OCI-LY7 (cell line): ENCODE data around the gene PPP1R14B.

Source experiments
- EZH2phosphoT487 ChIP-seq: fragments of 200-600 bp; sonication (generic); IDR thresholded peaks from 2 replicates; pipeline ENCODE4 v1.6.1; 2018; ENCODE audit warnings: low read depth, borderline replicate concordance, mild to moderate bottlenecking, mixed run types, antibody characterized with exemption, low read length, moderate library complexity, mixed read lengths
- TF ChIP-seq, protein P1 (sequence below): fragments of 200-600 bp; sonication (generic); conservative IDR thresholded peaks from 2 replicates; pipeline ENCODE4 v1.5.1; 2014; ENCODE audit warnings: mild to moderate bottlenecking, antibody characterized with exemption, low read length, moderate library complexity, mixed read lengths

- TF ChIP-seq, protein P1, sequence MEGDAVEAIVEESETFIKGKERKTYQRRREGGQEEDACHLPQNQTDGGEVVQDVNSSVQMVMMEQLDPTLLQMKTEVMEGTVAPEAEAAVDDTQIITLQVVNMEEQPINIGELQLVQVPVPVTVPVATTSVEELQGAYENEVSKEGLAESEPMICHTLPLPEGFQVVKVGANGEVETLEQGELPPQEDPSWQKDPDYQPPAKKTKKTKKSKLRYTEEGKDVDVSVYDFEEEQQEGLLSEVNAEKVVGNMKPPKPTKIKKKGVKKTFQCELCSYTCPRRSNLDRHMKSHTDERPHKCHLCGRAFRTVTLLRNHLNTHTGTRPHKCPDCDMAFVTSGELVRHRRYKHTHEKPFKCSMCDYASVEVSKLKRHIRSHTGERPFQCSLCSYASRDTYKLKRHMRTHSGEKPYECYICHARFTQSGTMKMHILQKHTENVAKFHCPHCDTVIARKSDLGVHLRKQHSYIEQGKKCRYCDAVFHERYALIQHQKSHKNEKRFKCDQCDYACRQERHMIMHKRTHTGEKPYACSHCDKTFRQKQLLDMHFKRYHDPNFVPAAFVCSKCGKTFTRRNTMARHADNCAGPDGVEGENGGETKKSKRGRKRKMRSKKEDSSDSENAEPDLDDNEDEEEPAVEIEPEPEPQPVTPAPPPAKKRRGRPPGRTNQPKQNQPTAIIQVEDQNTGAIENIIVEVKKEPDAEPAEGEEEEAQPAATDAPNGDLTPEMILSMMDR, result no peak
- TF ChIP-seq EZH2phosphoT487, result no peak
Observed at GRCh38 chr11:64267207-64267945, 20.6 kb upstream of the PPP1R14B start.
